K562 (cell line): ENCODE results near the gene SNX9. TPM values are rescaled to one million over a fixed set of nuclear protein-coding genes. Genes with fewer than 3 reads are reported as not detected.

Experiments used
- ASH1L ChIP-seq: fragments of 450-650 bp; IDR thresholded peaks from 2 replicates; pipeline ENCODE4 v1.6.1; 2018; ENCODE audit warnings: borderline replicate concordance, mild to moderate bottlenecking, low read depth; ENCODE audit not compliant: partially characterized antibody
- CHCHD3 ChIP-seq: fragments of 250-450 bp; sonication (Bioruptor Pico); IDR thresholded peaks from 2 replicates; pipeline ENCODE4 v2.1.2; 2022; ENCODE audit warnings: mild to moderate bottlenecking
- CLOCK ChIP-seq: fragments of 250-450 bp; sonication (Bioruptor Pico); IDR thresholded peaks from 2 replicates; pipeline ENCODE4 v1.4.0; 2020; ENCODE audit warnings: mild to moderate bottlenecking, moderate library complexity, borderline replicate concordance
- DLX4 ChIP-seq: fragments of 250-450 bp; sonication (Bioruptor Pico); IDR thresholded peaks from 2 replicates; pipeline ENCODE4 v1.6.1; 2021; ENCODE audit warnings: mild to moderate bottlenecking
- ESRRB ChIP-seq: fragments of 250-450 bp; sonication (Bioruptor Pico); IDR thresholded peaks from 2 replicates; pipeline ENCODE4 v1.5.0; 2020; ENCODE audit warnings: mild to moderate bottlenecking, moderate library complexity, borderline replicate concordance
- MEF2D ChIP-seq: conservative IDR thresholded peaks from 2 replicates; pipeline ENCODE4 v1.6.1; 2016; ENCODE audit warnings: low read depth, missing genetic modification characterization, missing compliant biosample characterization
- MTA3 ChIP-seq: fragments of 450-650 bp; formaldehyde crosslinking; IDR thresholded peaks from 2 replicates; pipeline ENCODE4 v1.6.1; 2017; ENCODE audit warnings: mild to moderate bottlenecking, borderline replicate concordance
- NELFE ChIP-seq: IDR thresholded peaks from 2 replicates; pipeline ENCODE4 v1.6.1; 2011; ENCODE audit warnings: mild to moderate bottlenecking; ENCODE audit not compliant: insufficient read depth, insufficient read length
- NKRF ChIP-seq: fragments of 450-650 bp; IDR thresholded peaks from 2 replicates; pipeline ENCODE4 v1.6.1; 2016; ENCODE audit warnings: borderline replicate concordance
- NONO ChIP-seq, 2 experiments: fragments of 200-400 bp in 1 of 2; fragments of 450-650 bp in 1 of 2; formaldehyde crosslinking in 1 of 2; IDR thresholded peaks; 2 replicates each; pipeline ENCODE4 v1.6.1; 2017; ENCODE audit warnings: low read depth in 2 of 2, mild to moderate bottlenecking in 2 of 2, moderate library complexity in 2 of 2, low read length in 1 of 2
- NR3C1 ChIP-seq: sonication (generic); formaldehyde crosslinking; IDR thresholded peaks from 2 replicates; pipeline ENCODE4 v1.8.1; 2022; ENCODE audit warnings: missing genetic modification reagents
- PBX2 ChIP-seq, 2 experiments: IDR thresholded peaks in 1 of 2; conservative IDR thresholded peaks in 1 of 2; 2 replicates each; pipeline ENCODE4 v1.6.1; 2016; ENCODE audit warnings: low read depth in 2 of 2, mild to moderate bottlenecking in 1 of 2, missing compliant biosample characterization in 1 of 2, missing genetic modification characterization in 1 of 2, moderate library complexity in 1 of 2
- PTRF ChIP-seq: fragments of 450-650 bp; IDR thresholded peaks from 2 replicates; pipeline ENCODE4 v1.6.1; 2016; ENCODE audit warnings: mild to moderate bottlenecking, missing genetic modification characterization, missing compliant biosample characterization
- SMARCB1 ChIP-seq: IDR thresholded peaks from 2 replicates; pipeline ENCODE4 v1.6.1; 2011; ENCODE audit warnings: improper control_type of control experiment, low read depth; ENCODE audit not compliant: insufficient read length
- SMARCC2 ChIP-seq: fragments of 450-650 bp; IDR thresholded peaks from 2 replicates; pipeline ENCODE4 v1.6.1; 2017; ENCODE audit warnings: antibody characterized with exemption, moderate library complexity, mild to moderate bottlenecking, low read depth
- YY1 ChIP-seq, 3 experiments: IDR thresholded peaks; 2 replicates each; pipeline ENCODE4 v1.6.1; 2011; ENCODE audit warnings: low read length in 2 of 3, mild to moderate bottlenecking in 2 of 3, moderate library complexity in 2 of 3, borderline replicate concordance in 1 of 3, control low read depth in 1 of 3, low read depth in 1 of 3; ENCODE audit not compliant: insufficient read depth in 3 of 3, insufficient replicate concordance in 2 of 3, control insufficient read depth in 1 of 3, insufficient read length in 1 of 3; ENCODE audit errors: extremely low read depth in 1 of 3
- ZNF212 ChIP-seq: fragments of 450-650 bp; formaldehyde crosslinking; IDR thresholded peaks from 2 replicates; pipeline ENCODE4 v1.4.0; 2020; ENCODE audit warnings: mild to moderate bottlenecking
- ZNF282 ChIP-seq: sonication (generic); formaldehyde crosslinking; IDR thresholded peaks from 2 replicates; pipeline ENCODE4 v1.8.1; 2023; ENCODE audit warnings: missing genetic modification reagents
- ZNF445 ChIP-seq: fragments of 250-450 bp; sonication (Bioruptor Pico); IDR thresholded peaks from 2 replicates; pipeline ENCODE4 v1.4.0; 2020; ENCODE audit warnings: low read depth, mild to moderate bottlenecking, moderate library complexity
- polyA plus RNA-seq, 8 experiments: library from polyadenylated mRNA; depleted of rRNA in 4 of 8; stranded (reverse) in 5 of 8; unstranded in 3 of 8; fragments of >200 nt; fragmentation: Nextera tagmentation in 2 of 8; fragmentation: Illumina TruSeq in 1 of 8; extraction: Ambion mirVana in 2 of 8; extraction: Trizol in 1 of 8; gene quantifications; 2 replicates each; pipeline versions ENCODE4 v1.2.1 to v1.2.3, GENCODE V29; 2011 to 2014; ENCODE audit warnings: inconsistent platforms in 1 of 8, missing spikeins in 1 of 8
- total RNA-seq, 7 experiments: library from RNA; depleted of rRNA in 6 of 7; stranded (reverse); fragments of >200 nt in 6 of 7; fragmentation: Illumina TruSeq in 2 of 7; extraction: Trizol in 2 of 7; gene quantifications; 2 replicates each; pipeline versions ENCODE4 v1.2.1 to v1.2.3, GENCODE V29; 2011 to 2021; ENCODE audit warnings: low replicate concordance in 1 of 7

The SNX9 gene
- total and polyA plus RNA-seq, 9 of the 15 experiments (the other 6 are each of a cell fraction or from before 2014, with no cell fraction given) = 6.0 to 81.7 (median 57.1) TPM

DNA sequence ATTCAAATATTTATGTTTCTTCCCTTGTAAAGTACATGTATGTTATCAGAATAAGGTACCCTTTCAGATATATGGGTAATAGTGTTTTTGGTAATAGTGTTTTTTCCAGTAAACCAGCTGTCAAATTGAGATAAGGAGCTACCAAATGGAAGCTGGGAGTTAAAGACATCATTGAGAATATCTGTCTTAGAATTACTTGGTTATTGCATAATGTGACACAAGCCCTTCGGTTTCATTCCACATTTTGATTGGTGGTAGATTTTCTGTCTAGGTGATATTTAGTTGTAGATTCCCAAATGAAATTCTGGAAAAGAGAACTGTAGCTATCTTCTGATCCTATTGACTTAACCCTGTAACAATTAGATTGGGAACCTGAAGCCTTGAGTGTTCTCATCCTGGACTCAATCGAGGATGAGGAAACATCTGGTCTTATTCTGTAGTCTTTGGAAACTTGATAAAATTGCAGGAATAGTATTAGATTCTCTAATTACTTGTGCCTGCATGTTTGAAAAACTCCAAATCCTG is 83.6 kb downstream of the SNX9 start (continued):
- no peak for TF ChIP-seq DLX4
- TF ChIP-seq ESRRB (CRISPR knock-in tag) = no peak
- no peak for TF ChIP-seq PTRF (tag)
- TF ChIP-seq PBX2 (CRISPR knock-in tag; IDR thresholded peaks at IDR 0.05; ENCODE audit: low read depth) = no peak
- 0 out of 2 replicates have a peak, but pooled peaks have one; percentile 14 for TF ChIP-seq PBX2 (tag; conservative IDR thresholded peaks at IDR 0.05; ENCODE audit: low read depth)
- no peak for TF ChIP-seq CHCHD3
- TF ChIP-seq NR3C1 = no peak
- TF ChIP-seq SMARCB1 = no peak
- no peak for TF ChIP-seq CLOCK
- no peak for TF ChIP-seq ZNF445 (CRISPR knock-in tag)
- no peak for TF ChIP-seq NELFE
- TF ChIP-seq ASH1L = no peak
- TF ChIP-seq MTA3 = no peak; the same call in 1 of the 2 replicates
- no peak for TF ChIP-seq NKRF
- no peak for TF ChIP-seq ZNF282
- peak; percentile 86 for TF ChIP-seq SMARCC2
- TF ChIP-seq MEF2D (tag) = no peak
- TF ChIP-seq YY1 (IDR thresholded peaks at IDR 0.05; ENCODE audit: borderline replicate concordance in 1 of 3, control insufficient read depth in 1 of 3, extremely low read depth in 1 of 3, insufficient read depth in 3 of 3, insufficient read length in 1 of 3, insufficient replicate concordance in 2 of 3, low read depth in 1 of 3, low read length in 2 of 3) = no peak
- no peak for TF ChIP-seq ZNF212 (CRISPR knock-in tag)
- TF ChIP-seq NONO (IDR thresholded peaks at IDR 0.05; ENCODE audit: low read depth in 2 of 2, low read length in 1 of 2) = no peak
